Measurements from ENCODE around the gene MARVELD1. TPM values are rescaled to one million over a fixed set of nuclear protein-coding genes. Genes with fewer than 3 reads are reported as not detected.

Gene MARVELD1
- total RNA-seq, 1 experiment from 2014 or later = 30.1 TPM

DNA sequence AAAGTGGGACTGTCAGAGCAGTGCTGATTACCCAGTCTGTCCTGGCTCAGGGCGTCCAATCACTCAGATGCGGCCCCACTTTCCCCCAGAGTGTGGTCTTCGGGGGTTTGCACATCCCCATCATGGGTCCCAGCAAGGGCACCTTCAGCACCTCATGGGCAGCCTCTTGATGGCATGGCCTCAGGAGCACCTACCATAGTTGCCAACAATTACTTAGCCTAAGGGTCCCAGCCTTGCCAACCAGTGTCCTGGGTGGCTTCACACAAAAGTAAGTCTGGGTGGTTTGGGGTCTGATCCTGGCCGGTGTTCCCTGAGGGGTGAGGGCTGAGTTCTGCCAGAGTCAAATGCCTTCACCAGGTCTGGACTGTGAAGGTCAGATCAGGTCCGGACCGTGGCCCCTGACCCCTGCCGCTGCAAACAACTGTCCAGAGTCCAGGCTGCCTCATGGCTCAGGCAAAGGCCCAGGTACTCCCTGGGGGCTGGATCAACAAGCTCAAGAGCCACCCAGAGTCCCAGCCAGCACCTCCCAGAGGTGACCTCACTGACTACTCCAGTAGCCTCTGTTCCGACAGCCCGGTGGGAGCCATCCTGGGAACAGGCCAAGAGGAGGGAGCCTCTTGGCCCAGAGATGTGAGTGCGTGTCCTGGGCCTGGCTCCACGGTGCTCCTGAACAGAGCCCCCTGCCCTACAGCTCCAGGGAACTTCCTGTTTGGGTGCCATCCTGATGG, 6.2 kb upstream of the MARVELD1 start:
- Histone ChIP-seq H3K36me3 (ENCODE audit: insufficient read depth, low read length, poor library complexity, severe bottlenecking) (no peaks in the 10 kb centered on the region), H3K9me3 (ENCODE audit: low read depth, low read length, poor library complexity, severe bottlenecking) (no peaks in the 10 kb centered on the region), H3K27ac (ENCODE audit: low read depth, low read length, poor library complexity, severe bottlenecking) (no peak overlapping the region), H3K4me3 (ENCODE audit: low read depth, low read length, poor library complexity, severe bottlenecking) (no peak overlapping the region), H3K27me3 (replicated peaks; ENCODE audit: insufficient read depth, low read depth, low read length, poor library complexity) (no peaks in the 10 kb centered on the region), H3K4me1 (ENCODE audit: insufficient read depth, low read length, poor library complexity, severe bottlenecking) (peaks cover 3% of the 10 kb centered on the region)
- intact Hi-C loops (cut with micrococcal nuclease; ENCODE audit: unreplicated experiment) = loop anchor here (10.0 kb wide), 1 partner anchor 338 kb away; no protein-coding TSS in a partner anchor
- BruUV-seq (replicated peaks) = no TSS peak
- DNase-seq (ENCODE audit: low spot score) = no peak
- POLR2A ChIA-PET (ENCODE audit: low non-redundant PET) = no interaction called here
- TF ChIP-seq CTCF (conservative IDR thresholded peaks at IDR 0.05; ENCODE audit: low read depth, low read length) (no peak), EZH2 (IDR thresholded peaks at IDR 0.05; ENCODE audit: borderline replicate concordance, low read depth, low read length, poor library complexity, severe bottlenecking) (no peak)
- CTCF ChIA-PET = interaction anchor here (0.5 kb wide), 1 partner anchor 401 kb away, joined by 3 read pairs; no protein-coding TSS in a partner anchor

DNA sequence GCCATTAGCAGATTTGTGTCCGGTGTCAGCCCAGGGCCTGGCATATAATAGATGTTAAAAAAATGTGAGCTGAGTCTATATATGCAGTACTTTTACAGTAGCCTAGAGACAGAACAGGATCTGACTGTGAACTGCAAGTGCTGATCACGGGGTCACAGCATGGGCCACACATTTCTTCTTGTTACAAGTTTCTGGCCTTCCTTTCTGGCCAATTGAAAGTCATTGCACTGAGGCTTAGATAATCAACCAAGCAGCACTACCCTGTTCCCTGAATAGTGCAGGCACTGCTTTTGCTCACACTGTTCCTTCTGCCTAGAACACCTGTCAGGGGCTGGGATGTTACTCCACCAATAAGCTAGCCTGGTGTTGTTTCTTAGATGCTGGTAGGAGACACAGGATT, 5.4 kb upstream of the MARVELD1 start:
- no peak overlapping the region for H3K4me3 ChIP-seq (ENCODE audit: low read depth, low read length, poor library complexity, severe bottlenecking)
- TF ChIP-seq EZH2 (IDR thresholded peaks at IDR 0.05; ENCODE audit: borderline replicate concordance, low read depth, low read length, poor library complexity, severe bottlenecking) = no peak
- no peak for TF ChIP-seq CTCF (conservative IDR thresholded peaks at IDR 0.05; ENCODE audit: low read depth, low read length)
- H3K9me3 ChIP-seq (ENCODE audit: low read depth, low read length, poor library complexity, severe bottlenecking) = no peaks in the 10 kb centered on the region
- no TSS peak for BruUV-seq (replicated peaks)
- H3K27ac ChIP-seq (ENCODE audit: low read depth, low read length, poor library complexity, severe bottlenecking) = no peak overlapping the region
- H3K27me3 ChIP-seq (replicated peaks; ENCODE audit: insufficient read depth, low read depth, low read length, poor library complexity) = no peaks in the 10 kb centered on the region
- POLR2A ChIA-PET (ENCODE audit: low non-redundant PET) = no interaction called here
- no peak for DNase-seq (ENCODE audit: low spot score)
- CTCF ChIA-PET = no interaction called here
- intact Hi-C loops (cut with micrococcal nuclease; ENCODE audit: unreplicated experiment) = loop anchor here (10.0 kb wide), 1 partner anchor 337 kb away; no protein-coding TSS in a partner anchor
- H3K4me1 ChIP-seq (ENCODE audit: insufficient read depth, low read length, poor library complexity, severe bottlenecking) = peaks cover 9% of the 10 kb centered on the region
- no peaks in the 10 kb centered on the region for H3K36me3 ChIP-seq (ENCODE audit: insufficient read depth, low read length, poor library complexity, severe bottlenecking)

DNA sequence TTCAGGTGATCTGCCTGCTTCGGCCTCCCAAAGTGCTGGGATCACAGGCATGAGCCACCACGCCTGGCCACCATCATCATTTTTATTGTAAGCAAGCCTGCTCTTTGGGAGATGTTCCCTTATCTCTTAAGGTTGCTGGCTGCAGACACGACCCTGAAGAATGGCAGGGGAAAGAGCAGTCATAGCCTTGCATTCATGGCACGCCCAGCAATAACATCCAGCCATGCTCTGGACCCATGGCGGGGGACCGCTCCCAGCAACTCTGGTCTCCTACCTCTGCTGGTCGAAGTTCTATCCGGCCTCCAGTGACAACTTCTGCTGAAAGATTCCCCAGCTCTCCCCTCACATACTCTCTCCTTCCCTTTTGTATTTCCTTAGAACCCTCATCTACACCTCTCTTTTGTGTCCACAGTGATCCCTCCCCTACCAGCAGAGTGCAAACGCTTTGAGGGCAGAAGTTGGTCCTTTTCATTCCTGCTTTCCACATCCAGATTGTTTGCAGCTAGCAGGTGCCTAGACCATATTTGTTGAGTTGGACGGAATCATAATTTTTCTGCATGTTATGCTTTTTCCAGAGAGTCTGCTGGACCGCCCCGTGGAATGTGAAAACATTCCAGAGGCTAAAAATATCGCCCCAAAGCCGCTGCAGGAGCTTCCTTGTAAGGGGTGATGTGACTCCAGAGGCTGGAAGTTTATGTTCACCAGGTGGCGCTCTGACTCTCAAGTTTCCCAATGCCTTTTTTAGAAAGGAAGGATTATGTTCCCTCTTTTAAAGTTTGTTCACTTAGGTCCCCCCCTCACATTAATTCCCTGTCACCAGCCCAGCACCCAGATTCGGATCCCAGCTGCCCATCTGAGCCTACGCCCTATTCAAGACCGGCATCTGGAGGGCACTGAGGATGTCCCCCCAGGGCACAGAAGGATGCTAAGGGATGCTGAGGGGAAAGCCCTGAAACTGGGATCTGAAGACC, 4.3 kb upstream of the MARVELD1 start:
- intact Hi-C loops (cut with micrococcal nuclease; ENCODE audit: unreplicated experiment) = loop anchor here (1.0 to 10.0 kb wide), 2 partner anchors 22 to 336 kb away; no protein-coding TSS in a partner anchor
- no peak overlapping the region for H3K27ac ChIP-seq (ENCODE audit: low read depth, low read length, poor library complexity, severe bottlenecking)
- H3K4me1 ChIP-seq (ENCODE audit: insufficient read depth, low read length, poor library complexity, severe bottlenecking) = peaks cover 10% of the 10 kb centered on the region
- no peak for TF ChIP-seq EZH2 (IDR thresholded peaks at IDR 0.05; ENCODE audit: borderline replicate concordance, low read depth, low read length, poor library complexity, severe bottlenecking)
- TF ChIP-seq CTCF (conservative IDR thresholded peaks at IDR 0.05; ENCODE audit: low read depth, low read length) = peak; percentile 80
- no peaks in the 10 kb centered on the region for H3K9me3 ChIP-seq (ENCODE audit: low read depth, low read length, poor library complexity, severe bottlenecking)
- H3K36me3 ChIP-seq (ENCODE audit: insufficient read depth, low read length, poor library complexity, severe bottlenecking) = no peaks in the 10 kb centered on the region
- no peaks in the 10 kb centered on the region for H3K27me3 ChIP-seq (replicated peaks; ENCODE audit: insufficient read depth, low read depth, low read length, poor library complexity)
- no TSS peak for BruUV-seq (replicated peaks)
- H3K4me3 ChIP-seq (ENCODE audit: low read depth, low read length, poor library complexity, severe bottlenecking) = no peak overlapping the region
- ChIA-PET CTCF (interaction anchor here (0.6 to 1.1 kb wide), 11 partner anchors 8 to 160 kb away, joined by 3 to 12 read pairs (median 3); partner anchors contain the start of gene AVPI1), POLR2A (ENCODE audit: low non-redundant PET) (no interaction called here)
- DNase-seq (ENCODE audit: low spot score) = peak; percentile 74

Data from A673 (cell line).